Stimulated activated CD8-positive, alpha-beta memory T cell treated with anti-CD3 and anti-CD28 coated beads, Interleukin-7, amount 100 ng/mL, for 24 hours (primary cell): ENCODE measurements around the gene GRID1.

Experiments
- DNase-seq: peaks from one replicate; pipeline ENCODE4 v3.0.0-alpha.2; 2020; ENCODE audit warnings: low read depth

GRID1 gene

DNA sequence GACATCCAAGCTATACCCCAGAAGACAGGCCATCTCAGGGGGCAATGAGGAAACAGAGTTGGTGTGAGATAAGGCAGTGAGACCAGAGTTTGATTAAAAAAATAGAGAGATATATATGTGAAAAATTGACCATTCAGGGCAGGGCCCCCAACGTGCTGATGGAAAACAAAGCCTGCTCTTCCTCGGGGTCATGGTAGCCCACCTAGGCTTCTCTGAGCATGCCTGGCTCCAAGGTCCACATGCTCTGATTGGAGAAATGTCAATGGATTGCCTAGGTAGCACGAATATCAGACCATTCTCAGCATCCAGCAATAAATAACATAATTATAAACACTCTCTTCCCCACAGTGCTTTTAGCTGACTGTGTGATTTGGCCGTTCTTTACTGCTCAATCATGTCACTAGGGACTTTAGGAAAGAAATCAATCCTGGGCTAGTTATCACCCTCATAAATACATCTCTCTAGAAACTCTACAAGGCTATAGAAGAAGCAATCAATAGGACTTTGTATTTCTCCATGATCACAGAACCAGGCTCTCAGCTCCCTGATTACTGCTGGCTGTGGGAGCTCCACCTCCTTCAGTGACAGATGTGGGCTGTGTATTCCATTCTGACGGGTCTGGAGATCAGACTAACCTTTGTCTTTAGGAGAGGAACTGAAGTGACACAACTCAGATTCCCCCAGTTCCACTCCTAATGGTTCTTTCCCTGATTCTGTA is 766.4 kb downstream of the GRID1 start:
- DNase-seq: no peak

- DNase-seq: no peak
These were observed 767.5 kb downstream of the GRID1 start for GRCh38 chr10:85599081-85599480.

- no peak for DNase-seq
These were observed 767.9 kb downstream of the GRID1 start for GRCh38 chr10:85598646-85599045.

GRCh38 chr10:85597006-85597405 is 769.6 kb downstream of the GRID1 start:
- no peak for DNase-seq

DNA sequence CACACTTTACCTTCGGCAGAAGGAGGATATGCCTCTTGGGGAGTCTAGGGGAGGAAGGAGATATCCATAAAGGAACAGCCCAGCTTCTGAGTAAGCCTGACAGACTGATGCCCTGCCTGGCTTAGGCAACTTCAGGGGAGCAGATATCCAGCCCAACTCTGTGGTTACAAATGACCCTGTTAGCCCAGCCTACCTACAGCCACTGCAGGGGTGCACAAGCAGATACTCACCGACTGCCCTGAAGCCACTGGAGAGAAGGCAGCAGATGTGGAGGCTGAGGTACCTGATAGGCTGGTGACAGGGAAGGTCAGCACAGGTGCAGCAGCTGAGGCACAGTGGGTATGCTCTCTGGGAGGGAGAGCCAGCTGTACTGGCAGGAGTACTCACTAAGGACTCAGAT is 770.2 kb downstream of the GRID1 start:
- DNase-seq: no peak

GRCh38 chr10:85594239-85594638 is 772.4 kb downstream of the GRID1 start:
- DNase-seq: no peak

DNA sequence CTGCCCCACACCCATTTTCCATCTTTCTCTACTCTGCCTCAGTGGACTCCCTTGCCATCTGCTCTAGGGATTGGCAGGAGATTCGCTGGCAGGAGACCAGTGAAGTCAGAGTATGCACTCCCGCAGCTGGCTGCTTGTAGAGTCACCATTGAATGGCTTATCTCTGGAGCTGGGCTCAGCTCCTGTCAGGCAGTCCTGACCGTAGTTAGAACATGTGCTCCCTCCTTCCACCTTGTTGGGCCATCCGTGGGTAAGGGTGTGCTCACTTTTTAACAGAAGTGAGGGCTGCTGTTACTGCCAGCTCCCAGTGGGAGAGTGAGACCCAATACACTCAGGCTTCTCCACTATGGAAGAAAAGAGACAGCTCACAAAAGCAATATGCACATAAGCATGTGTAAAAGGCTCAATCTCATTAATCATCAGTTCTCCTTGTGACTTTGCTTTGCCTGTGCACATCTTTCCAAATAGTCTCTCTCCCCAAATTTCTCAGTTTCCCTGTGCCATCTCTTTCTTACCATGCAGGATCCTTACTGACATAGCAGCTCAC is 773.3 kb downstream of the GRID1 start:
- no peak for DNase-seq

DNA sequence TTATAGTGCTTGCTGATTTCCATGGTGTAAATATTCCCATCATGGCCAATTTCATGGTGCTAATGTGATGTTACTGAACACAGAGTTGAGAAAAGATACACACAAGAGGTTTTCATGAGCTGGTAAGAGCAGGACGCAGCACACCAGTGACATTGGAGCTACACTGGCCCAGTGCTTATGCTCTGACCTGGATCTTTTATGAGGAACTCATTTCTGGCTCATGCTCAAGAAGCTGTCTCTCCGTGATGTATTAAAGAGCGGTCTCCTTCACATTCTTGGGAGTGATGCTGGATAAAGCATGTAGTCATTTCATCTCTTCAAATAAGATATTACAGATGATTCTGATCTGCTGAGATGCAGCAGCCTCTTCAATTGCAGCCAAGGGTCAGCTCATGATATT is 785.2 kb downstream of the GRID1 start:
- no peak for DNase-seq

DNA sequence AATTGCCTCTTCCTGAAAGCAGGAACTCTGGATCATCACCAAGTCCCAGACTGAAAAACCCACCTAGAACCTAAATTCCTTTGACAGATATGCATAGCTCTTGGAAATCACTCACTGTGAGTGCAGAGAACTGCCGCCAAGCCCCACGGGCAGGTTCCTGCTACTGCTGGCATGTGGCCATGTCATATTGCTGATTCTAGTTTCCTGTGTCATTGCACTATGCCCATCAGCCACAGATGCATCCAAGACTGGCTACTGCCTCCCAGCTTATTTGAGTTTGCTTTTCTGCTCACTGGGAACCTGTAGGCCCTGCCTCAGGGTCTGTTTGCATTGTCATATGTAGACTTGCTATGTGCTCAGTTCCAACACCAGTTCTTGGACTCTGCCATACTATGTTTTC is 786.0 kb downstream of the GRID1 start:
- no peak for DNase-seq

DNA sequence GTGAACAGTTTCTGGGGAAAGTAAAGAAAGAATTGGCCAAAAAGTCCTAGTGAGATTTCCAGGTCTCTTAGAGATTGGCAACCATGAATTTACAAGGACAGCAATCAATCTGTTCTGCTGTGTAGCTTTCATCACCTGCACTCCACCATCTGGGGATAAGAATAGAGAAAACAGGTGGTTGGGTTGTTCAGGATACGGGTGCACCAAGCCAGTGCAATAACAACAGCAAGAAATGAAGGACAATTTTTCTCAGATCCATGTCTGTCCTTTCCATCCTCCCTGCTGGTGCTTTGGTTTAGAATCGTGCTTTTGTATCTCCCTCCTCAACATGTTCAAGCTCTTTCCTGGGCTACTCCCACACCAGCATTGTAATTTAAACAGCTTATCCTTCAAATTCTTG is 787.7 kb downstream of the GRID1 start:
- DNase-seq: no peak

- no peak for DNase-seq
These were observed 791.2 kb downstream of the GRID1 start for GRCh38 chr10:85575441-85575840.

DNA sequence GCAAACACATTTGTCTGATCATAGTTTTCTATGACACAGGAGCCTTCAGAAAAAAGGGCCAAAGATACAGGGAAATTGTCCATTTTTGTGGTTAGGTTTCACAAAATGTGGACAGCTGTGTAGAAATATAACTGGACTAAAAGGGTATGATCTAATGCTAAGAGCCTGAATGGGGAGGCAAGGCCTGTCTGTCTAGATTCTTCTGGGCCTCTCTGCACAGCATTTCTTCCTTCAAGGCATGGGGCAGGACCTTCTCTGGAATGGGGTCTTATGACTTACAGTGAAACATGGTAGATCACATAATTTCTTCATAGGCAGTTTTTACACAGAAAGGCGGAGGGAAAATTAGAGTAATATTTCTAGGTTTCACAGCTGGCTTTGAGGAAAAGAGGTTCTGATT is 795.7 kb downstream of the GRID1 start:
- no peak for DNase-seq

DNA sequence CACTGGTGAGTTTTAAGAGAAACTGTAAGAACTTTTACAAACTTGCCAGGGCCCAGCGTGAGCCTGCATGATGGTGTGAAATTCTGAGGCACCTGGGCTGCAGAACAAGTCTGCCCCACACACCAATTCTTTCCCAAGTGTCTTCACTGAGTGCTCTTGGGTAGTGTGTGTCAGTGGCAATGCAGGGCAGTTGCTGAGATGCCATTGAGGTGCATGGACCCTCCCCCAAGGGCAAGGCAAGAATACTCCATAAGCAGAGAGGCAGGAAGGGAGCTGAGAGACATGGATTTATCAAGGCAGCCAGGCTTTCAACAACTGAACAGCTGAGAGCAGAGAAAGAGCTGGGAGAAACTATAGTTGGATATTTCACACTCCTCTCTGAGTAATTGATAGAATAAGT is 801.2 kb downstream of the GRID1 start:
- no peak for DNase-seq

DNA sequence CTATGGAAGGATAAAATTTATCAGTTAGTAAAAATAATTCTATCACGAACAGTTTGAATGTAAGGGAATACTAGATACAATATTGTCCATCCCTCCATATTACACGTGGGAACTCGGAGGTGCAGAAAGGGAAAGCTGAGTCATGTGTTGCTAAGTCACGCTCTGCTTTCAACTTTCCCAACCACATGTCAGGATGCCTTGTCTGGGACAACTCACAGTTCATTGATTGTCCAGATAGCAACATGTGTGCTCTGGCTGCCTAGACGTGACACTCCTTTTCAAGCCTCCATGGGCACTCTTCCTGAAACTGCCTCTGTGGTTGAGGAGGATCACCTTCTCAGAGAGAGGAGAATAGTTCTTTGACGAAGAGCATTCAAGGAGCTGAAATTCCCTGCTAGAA is 808.1 kb downstream of the GRID1 start:
- DNase-seq: no peak

GRCh38 chr10:85557706-85558105 is 808.9 kb downstream of the GRID1 start:
- no peak for DNase-seq

DNA sequence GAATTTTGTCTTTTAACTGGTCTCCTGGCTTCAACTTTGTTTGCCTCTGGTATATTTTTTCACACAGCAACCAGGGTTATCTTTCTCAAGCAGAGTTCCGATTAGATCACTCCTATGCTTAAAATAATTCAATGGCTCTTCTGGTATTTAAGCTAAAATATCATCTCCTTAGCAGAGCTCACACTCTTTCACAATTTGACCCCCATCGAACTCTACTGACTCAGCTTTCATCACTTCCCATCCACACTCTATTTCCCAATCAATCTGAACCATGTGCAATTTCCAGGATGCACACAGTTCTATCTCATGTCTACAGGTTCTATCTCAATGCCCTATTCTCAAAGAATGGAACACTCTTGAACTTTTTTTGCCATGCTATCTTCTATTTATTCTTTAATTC is 809.5 kb downstream of the GRID1 start:
- DNase-seq: no peak
